Measurements from ENCODE around the gene CAMKV. TPM values are rescaled to one million over a fixed set of nuclear protein-coding genes. Genes with fewer than 3 reads are reported as not detected.
"Not testable (repeated sequence)": the region's sequence is repeated elsewhere in the genome, so short reads cannot be mapped to it uniquely, and the experiment has no call there.

The CAMKV gene
- total RNA-seq: not detected
- polyA plus RNA-seq: under 1 TPM in 1 of 3 donors, not detected in 2; 0.09 TPM
- long read RNA-seq, donor 1: 0 reads
- long read RNA-seq, donor 2: 0 reads

- intact Hi-C loops (cut with DNase I): no loop called here
- DNase-seq: no peak
- TF ChIP-seq CTCF (IDR thresholded peaks at IDR 0.05): no peak
- Histone ChIP-seq H3K4me1 (no peaks in the 10 kb centered on the region), H3K27ac (no peak within 1 kb of the TSS), H3K36me3 (ENCODE audit: insufficient read depth in 1 of 2, low read depth in 1 of 2) (no peaks in the 10 kb centered on the region), H3K4me3 (peak within 1 kb of the TSS; percentile 55), H3K27me3 (ENCODE audit: insufficient read depth in 3 of 3, low read length in 2 of 3) (peaks cover 0 to 30% (median 10%) of the 10 kb centered on the region in 3 donors), H3K9me3 (no peaks in the 10 kb centered on the region)
- ATAC-seq: peak in 2 of 4 donors; percentile 30 to 58
- 1 to 2% (median 1%) methylated on average over 43 to 59 of the region's 59 CpGs for WGBS, 3 donors
These were observed at the start of gene CAMKV for GRCh38 chr3:49869525-49870126. TSS of gene CAMKV (minus strand) at chr3:49869906. CDS start at chr3:49862388, 7,518 bp downstream.

- intact Hi-C loops (cut with DNase I): loop anchor here in 1 of 2 donors (2.0 kb wide), 1 partner anchor 25 kb away; no protein-coding TSS in a partner anchor
- H3K4me1 ChIP-seq: not testable (repeated sequence)
These were observed 48.3 kb upstream of the CAMKV start for GRCh38 chr3:49917806-49918590.

GRCh38 chr3:49916686-49917085 is 47.0 kb upstream of the CAMKV start:
- Histone ChIP-seq H3K4me3 (no peak overlapping the region), H3K27me3 (ENCODE audit: insufficient read depth in 3 of 3, low read length in 2 of 3) (no peaks in the 10 kb centered on the region), H3K36me3 (ENCODE audit: insufficient read depth in 1 of 2, low read depth in 1 of 2) (peaks cover 0 to 13% of the 10 kb centered on the region in 2 donors), H3K9me3 (no peaks in the 10 kb centered on the region), H3K27ac (no peak overlapping the region), H3K4me1 (no peaks in the 10 kb centered on the region)
- 82 to 96% (median 86%) methylated on average over 5 of the region's 5 CpGs for WGBS, 3 donors
- ATAC-seq: peak in 3 of 4 donors; percentile 41 to 62 (median 48)
- TF ChIP-seq CTCF (IDR thresholded peaks at IDR 0.05): no peak
- no peak for DNase-seq
- intact Hi-C loops (cut with DNase I): no loop called here

More at GRCh38 chr3:49917806-49918590, 48.3 kb upstream of the CAMKV start:
- not testable (repeated sequence) for H3K9me3 ChIP-seq; ATAC-seq; H3K27ac ChIP-seq; H3K4me3 ChIP-seq; DNase-seq; H3K27me3 ChIP-seq (ENCODE audit: insufficient read depth in 3 of 3, low read length in 2 of 3); H3K36me3 ChIP-seq (ENCODE audit: insufficient read depth in 1 of 2, low read depth in 1 of 2)
- 92 to 94% (median 93%) methylated on average over 18 to 19 of the region's 19 CpGs for WGBS, 3 donors

GRCh38 chr3:49914906-49915305 is 45.2 kb upstream of the CAMKV start:
- Histone ChIP-seq H3K4me3 (no peak overlapping the region), H3K36me3 (ENCODE audit: insufficient read depth in 1 of 2, low read depth in 1 of 2) (peaks cover 0 to 31% of the 10 kb centered on the region in 2 donors), H3K4me1 (no peaks in the 10 kb centered on the region), H3K27ac (no peak overlapping the region), H3K27me3 (ENCODE audit: insufficient read depth in 3 of 3, low read length in 2 of 3) (no peaks in the 10 kb centered on the region), H3K9me3 (no peaks in the 10 kb centered on the region)
- DNase-seq (no peak), ATAC-seq (no peak)
- WGBS, 3 donors: 74 to 95% (median 83%) methylated on average over 2 of the region's 2 CpGs
- TF ChIP-seq CTCF (IDR thresholded peaks at IDR 0.05): no peak
- intact Hi-C loops (cut with DNase I): no loop called here

GRCh38 chr3:49912881-49913281 is 43.2 kb upstream of the CAMKV start:
- TF ChIP-seq CTCF (IDR thresholded peaks at IDR 0.05): no peak
- no peaks in the 10 kb centered on the region for H3K27me3 ChIP-seq (ENCODE audit: insufficient read depth in 3 of 3, low read length in 2 of 3)
- no peak overlapping the region for H3K27ac ChIP-seq
- no peaks in the 10 kb centered on the region for H3K4me1 ChIP-seq
- H3K9me3 ChIP-seq: no peaks in the 10 kb centered on the region
- WGBS, 3 donors: 50 to 68% (median 60%) methylated on average over 4 of the region's 4 CpGs
- intact Hi-C loops (cut with DNase I): no loop called here
- no peak overlapping the region for H3K4me3 ChIP-seq
- DNase-seq (no peak), ATAC-seq (peak in 2 of 4 donors; percentile 36 to 44)
- H3K36me3 ChIP-seq (ENCODE audit: insufficient read depth in 1 of 2, low read depth in 1 of 2): peaks cover 0 to 45% of the 10 kb centered on the region in 2 donors
